ENCODE results near the gene FAF2.

The FAF2 gene

DNA sequence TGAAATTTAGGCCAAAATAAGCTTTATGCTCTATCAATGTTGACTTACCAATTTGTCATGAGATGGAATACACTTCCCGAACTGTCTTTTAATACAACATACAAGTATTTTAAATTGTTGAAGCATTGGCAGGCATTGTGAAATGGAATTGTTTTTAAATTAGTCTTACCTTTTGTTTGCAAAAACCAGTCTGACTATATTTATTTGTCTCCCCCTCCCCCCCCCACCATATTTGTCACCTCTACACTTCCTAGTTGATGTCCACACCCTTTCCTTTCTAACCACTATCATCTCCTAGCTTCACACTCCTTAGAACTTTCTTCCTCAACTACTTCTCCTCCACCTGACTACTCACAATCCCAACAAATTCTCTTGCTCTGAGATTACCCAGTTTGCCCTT is 40.9 kb downstream of the FAF2 start:
- Histone ChIP-seq H3K27me3 (ENCODE audit: insufficient read depth, low read depth, severe bottlenecking) (no peaks in the 10 kb centered on the region), H3K4me3 (ENCODE audit: low read depth, low read length) (no peak overlapping the region), H3K9me3 (ENCODE audit: severe bottlenecking) (no peaks in the 10 kb centered on the region), H3K27ac (no peak overlapping the region), H3K36me3 (peaks cover 85% of the 10 kb centered on the region)
- DNase-seq = no peak
- TF ChIP-seq, protein P1, sequence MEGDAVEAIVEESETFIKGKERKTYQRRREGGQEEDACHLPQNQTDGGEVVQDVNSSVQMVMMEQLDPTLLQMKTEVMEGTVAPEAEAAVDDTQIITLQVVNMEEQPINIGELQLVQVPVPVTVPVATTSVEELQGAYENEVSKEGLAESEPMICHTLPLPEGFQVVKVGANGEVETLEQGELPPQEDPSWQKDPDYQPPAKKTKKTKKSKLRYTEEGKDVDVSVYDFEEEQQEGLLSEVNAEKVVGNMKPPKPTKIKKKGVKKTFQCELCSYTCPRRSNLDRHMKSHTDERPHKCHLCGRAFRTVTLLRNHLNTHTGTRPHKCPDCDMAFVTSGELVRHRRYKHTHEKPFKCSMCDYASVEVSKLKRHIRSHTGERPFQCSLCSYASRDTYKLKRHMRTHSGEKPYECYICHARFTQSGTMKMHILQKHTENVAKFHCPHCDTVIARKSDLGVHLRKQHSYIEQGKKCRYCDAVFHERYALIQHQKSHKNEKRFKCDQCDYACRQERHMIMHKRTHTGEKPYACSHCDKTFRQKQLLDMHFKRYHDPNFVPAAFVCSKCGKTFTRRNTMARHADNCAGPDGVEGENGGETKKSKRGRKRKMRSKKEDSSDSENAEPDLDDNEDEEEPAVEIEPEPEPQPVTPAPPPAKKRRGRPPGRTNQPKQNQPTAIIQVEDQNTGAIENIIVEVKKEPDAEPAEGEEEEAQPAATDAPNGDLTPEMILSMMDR (IDR thresholded peaks at IDR 0.05; ENCODE audit: low read depth, low read length) = no peak

DNA sequence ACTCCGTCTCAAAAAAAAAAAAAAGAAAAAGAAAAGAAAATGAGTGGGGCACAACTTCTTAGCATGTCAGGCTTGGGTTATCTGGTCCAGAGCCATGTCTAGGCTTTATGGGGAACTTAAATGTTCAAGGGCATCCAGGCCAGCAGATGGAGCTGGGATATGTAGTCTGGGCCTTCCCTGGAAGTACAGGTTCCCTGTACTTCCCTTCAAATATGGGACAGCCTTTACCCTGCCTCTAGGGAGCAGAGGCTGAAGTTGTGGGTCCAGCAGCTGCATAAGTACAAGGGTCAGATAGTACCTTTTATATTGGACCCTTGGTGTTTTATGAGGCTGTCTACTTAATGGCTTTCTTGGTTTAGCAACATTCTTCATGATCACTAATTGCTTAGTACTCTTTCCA is 42.1 kb downstream of the FAF2 start:
- H3K27ac ChIP-seq = no peak overlapping the region
- no peak for DNase-seq
- TF ChIP-seq, protein P1 (IDR thresholded peaks at IDR 0.05; ENCODE audit: low read depth, low read length) = no peak
- H3K4me3 ChIP-seq (ENCODE audit: low read depth, low read length) = no peak overlapping the region
- peaks cover 93% of the 10 kb centered on the region for H3K36me3 ChIP-seq
- H3K9me3 ChIP-seq (ENCODE audit: severe bottlenecking) = no peaks in the 10 kb centered on the region
- H3K27me3 ChIP-seq (ENCODE audit: insufficient read depth, low read depth, severe bottlenecking) = no peaks in the 10 kb centered on the region

DNA sequence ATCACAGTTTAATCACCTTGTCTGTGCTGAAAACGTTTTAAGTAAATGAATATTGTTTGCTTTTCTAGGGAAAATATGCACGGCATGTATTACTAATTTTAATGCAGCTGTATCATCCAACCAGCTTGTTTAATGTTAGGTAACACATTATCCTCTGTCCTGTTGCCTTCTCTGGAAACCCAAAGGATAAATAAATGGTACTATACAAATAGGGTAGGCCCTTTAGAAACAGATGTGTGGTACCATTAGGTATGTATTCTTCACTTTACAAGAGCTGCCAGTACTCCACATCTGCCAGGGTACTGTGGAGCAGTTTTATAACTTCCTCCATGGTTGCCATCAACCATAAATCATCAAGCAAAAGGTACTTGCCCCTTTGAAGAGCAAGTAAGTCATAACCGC is 42.9 kb downstream of the FAF2 start:
- H3K9me3 ChIP-seq (ENCODE audit: severe bottlenecking) = no peaks in the 10 kb centered on the region
- no peak for DNase-seq

DNA sequence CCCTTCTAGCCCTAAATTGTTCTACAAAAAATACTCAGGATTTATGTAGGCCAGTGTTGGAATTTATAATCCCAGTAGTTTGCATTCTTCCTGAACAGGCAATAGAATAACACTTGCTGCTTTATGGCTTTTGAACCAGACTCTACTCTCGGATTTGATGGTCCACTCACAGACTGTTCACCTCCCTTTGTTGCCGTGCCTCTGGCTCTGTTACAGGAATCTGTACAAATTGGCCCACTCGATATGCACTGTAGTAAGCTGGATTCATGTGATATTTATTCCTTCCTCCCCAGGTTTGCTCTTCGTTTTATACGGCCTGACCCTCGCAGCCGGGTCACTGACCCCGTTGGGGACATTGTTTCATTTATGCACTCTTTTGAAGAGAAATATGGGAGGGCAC is 43.7 kb downstream of the FAF2 start:
- H3K27ac ChIP-seq = no peak overlapping the region
- peaks cover 93% of the 10 kb centered on the region for H3K36me3 ChIP-seq
- TF ChIP-seq, protein P1 (IDR thresholded peaks at IDR 0.05; ENCODE audit: low read depth, low read length) = no peak
- H3K9me3 ChIP-seq (ENCODE audit: severe bottlenecking) = no peaks in the 10 kb centered on the region
- no peak for DNase-seq
- H3K27me3 ChIP-seq (ENCODE audit: insufficient read depth, low read depth, severe bottlenecking) = no peaks in the 10 kb centered on the region
- no peak overlapping the region for H3K4me3 ChIP-seq (ENCODE audit: low read depth, low read length)

More for the DNA sequence above, 42.9 kb downstream of the FAF2 start:
- Histone ChIP-seq H3K36me3 (peaks cover 93% of the 10 kb centered on the region), H3K27me3 (ENCODE audit: insufficient read depth, low read depth, severe bottlenecking) (no peaks in the 10 kb centered on the region), H3K4me3 (ENCODE audit: low read depth, low read length) (no peak overlapping the region), H3K27ac (no peak overlapping the region)
- TF ChIP-seq, protein P1 (IDR thresholded peaks at IDR 0.05; ENCODE audit: low read depth, low read length) = no peak

DNA sequence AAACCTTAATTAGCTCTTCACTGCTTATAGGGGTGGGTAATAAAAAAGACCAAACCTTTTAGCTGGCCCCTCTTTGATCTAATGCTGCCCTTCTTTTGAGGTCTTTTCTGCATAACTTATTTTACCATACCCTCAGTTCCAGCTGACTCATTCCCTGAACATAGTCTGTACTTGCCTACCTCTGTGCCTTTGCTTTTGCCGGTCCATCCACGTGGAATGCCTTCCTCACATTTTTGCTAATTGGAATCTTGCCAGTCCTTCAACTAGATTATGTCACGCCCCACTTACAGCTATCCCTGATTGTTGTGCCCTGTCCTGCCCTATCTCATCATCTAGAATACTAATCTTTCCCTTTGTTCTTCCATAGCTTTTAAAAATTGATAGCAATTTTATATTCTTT is 44.2 kb downstream of the FAF2 start:
- Histone ChIP-seq H3K27me3 (ENCODE audit: insufficient read depth, low read depth, severe bottlenecking) (no peaks in the 10 kb centered on the region), H3K9me3 (ENCODE audit: severe bottlenecking) (no peaks in the 10 kb centered on the region), H3K4me3 (ENCODE audit: low read depth, low read length) (no peak overlapping the region), H3K36me3 (peaks cover 93% of the 10 kb centered on the region), H3K27ac (no peak overlapping the region)
- TF ChIP-seq, protein P1 (IDR thresholded peaks at IDR 0.05; ENCODE audit: low read depth, low read length) = no peak
- DNase-seq = no peak

DNA sequence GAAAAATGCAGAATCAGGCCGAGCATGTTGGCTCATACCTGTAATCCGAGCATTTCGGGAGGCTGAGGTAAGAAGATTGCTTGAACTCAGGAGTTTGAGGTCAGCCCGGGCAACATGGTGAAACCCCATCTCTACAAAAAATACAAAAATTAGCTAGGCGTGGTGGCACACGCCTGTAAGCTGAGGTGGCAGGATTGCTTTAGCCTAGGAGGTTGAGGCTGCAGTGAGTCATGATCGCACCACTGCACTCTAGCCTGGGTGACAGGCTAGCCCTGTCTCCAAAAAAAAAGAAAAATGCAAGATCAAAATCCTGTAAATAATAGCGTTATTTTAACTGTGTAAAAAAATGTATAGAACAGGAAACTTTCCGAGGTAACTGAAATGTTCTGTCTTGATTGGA is 49.7 kb downstream of the FAF2 start:
- H3K27ac ChIP-seq = no peak overlapping the region
- TF ChIP-seq, protein P1 (IDR thresholded peaks at IDR 0.05; ENCODE audit: low read depth, low read length) = no peak
- no peak overlapping the region for H3K4me3 ChIP-seq (ENCODE audit: low read depth, low read length)
- DNase-seq = no peak
- no peaks in the 10 kb centered on the region for H3K9me3 ChIP-seq (ENCODE audit: severe bottlenecking)
- H3K27me3 ChIP-seq (ENCODE audit: insufficient read depth, low read depth, severe bottlenecking) = no peaks in the 10 kb centered on the region
- H3K36me3 ChIP-seq = peaks cover 97% of the 10 kb centered on the region
